Pulmonary artery endothelial cell (primary cell): Measurements from ENCODE around the gene ATP5MG. TPM values are rescaled to one million over a fixed set of nuclear protein-coding genes. Genes with fewer than 3 reads are reported as not detected.
"Not testable (repeated sequence)": the region's sequence is repeated elsewhere in the genome, so short reads cannot be mapped to it uniquely, and the experiment has no call there.

Experiments
- DNase-seq: peaks from one replicate; pipeline ENCODE4 v3.0.0-alpha.2; 2011; ENCODE audit warnings: low read depth, low spot score
- total RNA-seq: library from RNA; depleted of rRNA; stranded (reverse); fragments of >200 nt; gene quantifications from 2 replicates; pipeline ENCODE4 v1.2.3, GENCODE V29; 2014

ATP5MG gene
- total RNA-seq, 1 donor from 2014 or later: 96.9 TPM

DNA sequence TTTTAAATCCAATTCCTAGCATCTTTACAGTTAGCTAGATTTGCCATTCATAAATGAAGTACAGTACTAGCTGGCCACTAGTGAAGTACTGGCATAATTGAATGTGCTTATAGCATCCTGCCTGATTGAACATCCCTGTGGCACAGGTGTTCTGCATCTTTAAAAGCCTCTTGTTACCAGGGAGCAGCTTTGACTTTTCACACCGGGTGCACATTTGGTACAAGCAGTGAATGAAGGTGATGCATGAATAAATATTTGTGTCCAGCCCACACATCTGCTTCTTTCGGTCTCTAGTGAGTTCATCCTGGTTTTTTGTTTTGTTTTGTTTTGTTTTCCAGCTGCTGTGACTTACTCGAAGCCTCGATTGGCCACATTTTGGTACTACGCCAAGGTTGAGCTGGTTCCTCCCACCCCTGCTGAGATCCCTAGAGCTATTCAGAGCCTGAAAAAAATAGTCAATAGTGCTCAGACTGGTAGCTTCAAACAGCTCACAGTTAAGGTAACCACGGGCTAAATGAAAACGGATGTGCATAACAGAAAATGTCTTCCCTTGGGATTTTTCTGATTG, 5.3 kb downstream of the ATP5MG start:
- no peak for DNase-seq

DNA sequence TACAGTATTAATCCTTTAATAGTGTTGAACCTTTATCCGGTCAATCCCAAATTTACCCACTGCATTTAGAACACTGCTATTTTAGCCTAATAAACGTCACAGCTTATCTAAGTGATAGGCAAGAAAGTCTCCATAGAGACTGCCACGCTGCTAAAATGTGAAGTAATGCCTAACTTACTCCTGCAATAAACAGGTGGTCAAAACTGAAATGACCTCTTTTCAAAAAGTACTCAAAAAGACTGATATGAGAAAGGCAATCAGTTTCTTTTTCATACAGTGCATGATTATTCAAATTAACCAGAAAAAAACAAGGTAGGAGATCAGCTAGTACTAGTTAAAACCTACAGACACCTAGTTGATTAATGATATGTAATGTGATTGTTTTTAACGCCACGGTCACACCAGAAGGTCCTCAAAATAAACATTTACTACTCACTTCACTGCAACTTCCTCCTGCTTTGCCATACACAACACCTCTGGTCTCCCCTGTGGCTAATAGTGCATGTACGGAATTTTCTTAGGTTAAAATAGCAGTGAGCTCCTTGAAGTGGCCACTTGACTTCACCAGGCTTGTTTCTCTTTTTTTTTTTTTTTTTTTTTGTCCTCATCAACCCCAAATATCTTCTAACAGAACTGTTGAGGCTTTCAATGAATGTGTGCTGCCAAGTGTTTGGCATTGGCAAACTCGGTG, 8.8 kb downstream of the ATP5MG start:
- DNase-seq: no peak

DNA sequence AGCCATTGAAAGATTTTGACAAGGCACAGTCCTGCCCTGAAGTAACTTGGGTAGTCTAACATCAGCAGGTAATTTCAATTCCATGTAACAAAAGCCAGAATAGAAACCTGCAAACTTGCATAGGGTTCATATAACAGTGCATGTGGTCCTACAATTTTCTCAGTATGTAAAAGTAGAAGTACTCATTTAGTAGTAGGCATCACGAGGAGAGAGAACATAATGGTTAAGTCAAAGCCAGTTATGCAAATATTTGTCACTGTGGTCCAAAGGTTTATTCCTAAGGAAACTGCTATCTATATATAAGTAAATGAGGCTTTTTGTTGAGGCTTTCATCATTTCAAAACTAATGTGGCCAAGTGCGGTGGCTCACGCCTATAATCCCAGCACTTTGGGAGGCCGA, 10.1 kb downstream of the ATP5MG start:
- no peak for DNase-seq

DNA sequence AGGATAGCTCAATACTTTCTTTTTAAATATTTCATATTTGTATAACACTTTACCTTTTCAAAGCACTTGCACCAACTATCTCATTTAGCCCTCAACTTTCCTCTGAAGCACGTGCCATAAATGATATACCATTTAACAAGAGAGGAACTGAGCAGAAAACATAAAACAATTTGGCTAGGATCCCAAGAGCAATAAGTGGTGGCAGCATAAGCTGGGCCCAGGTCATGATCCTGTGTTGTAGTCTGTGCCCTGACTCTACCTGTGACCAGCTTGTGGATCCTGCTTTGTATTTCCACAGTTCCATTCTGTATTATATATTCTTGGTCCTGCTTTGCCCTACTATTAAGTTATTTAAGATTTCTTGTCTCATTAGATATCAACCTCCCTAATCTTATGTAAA, 11.5 kb downstream of the ATP5MG start:
- DNase-seq: no peak

DNA sequence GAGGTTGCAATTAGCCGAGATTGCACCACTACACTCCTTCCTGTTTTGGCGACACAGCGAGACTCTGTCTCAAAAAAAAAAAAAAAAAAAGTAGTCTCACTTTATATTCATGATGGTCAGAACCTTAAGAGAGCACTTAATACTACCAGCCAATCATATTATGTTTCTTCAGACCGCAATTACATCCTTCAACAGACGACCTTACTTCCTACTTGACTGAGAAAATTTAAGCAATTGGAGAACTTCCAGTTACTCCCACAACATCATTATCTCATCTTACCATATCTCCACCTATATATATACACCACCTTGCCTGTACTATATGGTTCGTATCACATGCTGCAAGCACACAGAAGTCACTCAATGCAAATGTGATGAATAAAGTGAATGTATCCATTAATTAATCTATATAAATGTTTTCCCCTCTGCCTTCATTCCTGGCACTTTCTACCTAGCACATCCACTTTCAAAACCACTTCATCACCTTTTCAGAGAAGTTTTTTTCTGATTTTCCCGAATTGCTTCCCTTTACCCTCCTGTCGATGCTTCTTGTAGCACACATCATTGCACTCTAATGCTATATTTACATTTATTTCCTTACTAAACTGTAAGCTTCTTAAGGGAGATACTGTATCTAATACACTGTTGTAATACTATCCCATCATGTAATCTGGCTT, 13.8 kb downstream of the ATP5MG start:
- DNase-seq: no peak

DNA sequence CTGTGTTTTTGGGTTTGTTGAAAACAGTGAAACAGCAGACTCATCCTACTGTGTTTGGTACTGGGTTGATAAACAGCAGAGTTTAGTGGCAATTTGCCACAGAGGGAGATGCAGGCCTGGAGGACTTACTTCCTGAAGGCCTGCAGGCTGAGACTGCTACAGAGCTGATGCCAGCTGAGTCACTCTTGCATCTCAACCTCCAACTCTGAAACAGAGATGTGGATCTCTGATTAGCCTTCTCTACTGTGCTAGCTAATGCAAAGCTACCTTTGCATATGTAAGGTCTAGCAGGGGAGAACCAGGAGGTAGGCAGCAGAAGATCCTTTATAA, 14.3 kb downstream of the ATP5MG start:
- peak; percentile 83 for DNase-seq

DNA sequence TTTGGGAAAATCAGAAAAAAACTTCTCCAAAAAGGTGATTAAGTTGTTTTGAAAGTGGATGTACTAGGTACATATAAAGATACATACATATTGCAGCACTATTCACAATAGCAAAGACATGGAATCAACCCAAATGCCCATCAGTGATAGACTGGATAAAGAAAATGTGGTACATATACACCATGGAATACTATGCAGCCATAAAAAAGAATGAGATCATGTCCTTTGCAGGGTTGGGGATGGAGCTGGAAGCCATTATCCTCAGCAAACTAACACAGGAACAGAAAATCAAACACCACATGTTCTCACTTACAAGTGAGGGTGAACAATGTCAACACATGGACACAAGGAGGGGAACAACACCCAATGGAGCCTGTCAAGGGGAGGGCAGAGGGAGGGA, 15.5 kb downstream of the ATP5MG start:
- DNase-seq: not testable (repeated sequence)

DNA sequence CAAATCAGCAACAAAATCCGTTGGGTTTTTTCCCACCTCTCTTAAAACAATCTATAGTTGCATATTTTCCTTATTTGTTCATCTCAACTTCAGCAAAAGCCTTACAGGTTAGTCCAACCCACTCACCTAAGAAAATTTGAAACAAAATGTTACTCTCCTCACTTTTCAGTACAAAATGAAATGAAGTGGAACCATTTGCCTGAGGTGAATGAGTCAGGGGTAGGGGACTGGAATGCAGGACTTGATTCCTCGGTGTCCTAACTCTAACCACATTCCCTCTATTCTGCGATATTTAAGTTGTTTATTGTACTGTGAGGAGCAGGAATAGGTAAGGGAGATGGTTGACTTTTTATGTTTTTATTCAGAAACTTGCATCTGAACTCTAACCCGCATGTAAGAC, 16.4 kb downstream of the ATP5MG start:
- no peak for DNase-seq

DNA sequence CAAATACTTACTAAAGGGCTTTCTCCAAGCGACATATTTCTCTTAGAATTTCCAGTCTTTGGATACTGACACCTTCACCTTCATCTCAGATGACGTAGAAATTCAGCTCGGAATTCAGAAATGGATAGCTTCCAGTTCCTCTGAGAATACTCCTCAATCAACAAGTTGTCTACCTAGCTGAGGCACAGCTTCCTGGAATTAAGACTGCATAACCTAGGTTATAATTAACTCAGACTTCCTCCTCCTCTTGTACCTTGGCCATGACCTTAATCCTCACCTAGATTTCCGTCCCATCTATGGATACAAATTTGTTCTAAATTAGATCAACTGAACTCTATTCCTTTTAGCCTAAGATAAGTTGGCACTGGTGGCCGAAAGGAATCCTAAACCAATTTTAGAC, 17.4 kb downstream of the ATP5MG start:
- no peak for DNase-seq

DNA sequence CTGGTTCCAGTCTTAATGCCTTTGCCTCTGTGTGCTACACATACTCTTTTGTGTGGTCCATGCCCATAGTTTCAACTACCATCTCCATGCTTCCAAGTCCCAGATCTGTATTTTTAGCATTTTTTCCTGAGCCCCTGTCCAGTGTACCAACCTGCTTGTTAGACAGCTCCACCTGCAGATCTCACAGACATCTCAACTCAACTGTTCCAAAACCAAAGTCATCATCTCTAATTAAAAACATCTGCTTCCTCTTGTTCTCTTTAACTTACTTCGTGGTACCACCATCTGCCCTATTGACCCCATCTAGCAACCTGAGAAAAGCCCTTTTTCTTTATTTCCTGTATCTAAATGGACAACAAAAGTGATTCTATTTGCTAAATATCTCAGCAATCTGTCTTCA, 26.3 kb downstream of the ATP5MG start:
- DNase-seq: no peak

DNA sequence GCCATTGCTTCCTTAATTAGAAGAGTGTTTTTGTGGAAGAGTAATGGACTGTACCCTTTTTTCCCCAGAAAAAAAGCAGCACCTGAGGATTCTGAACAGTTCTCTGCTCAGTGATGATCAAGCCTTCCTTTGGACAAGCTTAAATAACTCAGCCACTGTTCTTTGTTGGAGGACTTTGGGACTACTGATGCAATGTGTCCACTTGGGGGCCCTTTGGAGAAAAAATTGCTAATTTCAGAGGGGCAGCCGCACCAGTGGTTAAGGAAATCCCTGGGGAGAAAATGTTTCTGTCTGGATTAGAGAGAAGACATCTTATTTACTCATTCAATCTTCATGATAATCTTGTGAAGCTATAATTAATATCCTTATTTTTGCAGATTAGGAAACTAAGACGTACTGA, 29.6 kb downstream of the ATP5MG start:
- no peak for DNase-seq

DNA sequence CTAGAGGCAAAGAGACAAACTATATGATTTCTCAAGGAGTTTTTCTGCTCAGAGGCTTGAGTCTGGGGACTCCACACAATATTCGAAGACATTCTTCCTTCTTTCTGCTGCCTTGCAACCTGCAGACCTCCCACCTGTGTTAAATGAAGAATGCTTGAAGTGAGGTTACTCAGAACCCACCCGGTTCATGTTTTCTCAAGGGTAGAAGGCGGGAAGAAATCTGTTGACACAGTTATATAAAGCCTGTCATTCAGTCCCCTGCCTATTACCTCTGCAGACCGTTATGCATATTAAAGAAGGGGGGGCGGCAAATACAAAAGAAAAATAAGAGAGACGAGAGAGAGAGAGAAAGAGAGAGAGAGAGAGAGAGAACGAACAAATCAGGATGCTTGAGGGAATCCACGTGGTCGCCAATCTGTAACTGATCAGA, 32.7 kb downstream of the ATP5MG start:
- DNase-seq: no peak

DNA sequence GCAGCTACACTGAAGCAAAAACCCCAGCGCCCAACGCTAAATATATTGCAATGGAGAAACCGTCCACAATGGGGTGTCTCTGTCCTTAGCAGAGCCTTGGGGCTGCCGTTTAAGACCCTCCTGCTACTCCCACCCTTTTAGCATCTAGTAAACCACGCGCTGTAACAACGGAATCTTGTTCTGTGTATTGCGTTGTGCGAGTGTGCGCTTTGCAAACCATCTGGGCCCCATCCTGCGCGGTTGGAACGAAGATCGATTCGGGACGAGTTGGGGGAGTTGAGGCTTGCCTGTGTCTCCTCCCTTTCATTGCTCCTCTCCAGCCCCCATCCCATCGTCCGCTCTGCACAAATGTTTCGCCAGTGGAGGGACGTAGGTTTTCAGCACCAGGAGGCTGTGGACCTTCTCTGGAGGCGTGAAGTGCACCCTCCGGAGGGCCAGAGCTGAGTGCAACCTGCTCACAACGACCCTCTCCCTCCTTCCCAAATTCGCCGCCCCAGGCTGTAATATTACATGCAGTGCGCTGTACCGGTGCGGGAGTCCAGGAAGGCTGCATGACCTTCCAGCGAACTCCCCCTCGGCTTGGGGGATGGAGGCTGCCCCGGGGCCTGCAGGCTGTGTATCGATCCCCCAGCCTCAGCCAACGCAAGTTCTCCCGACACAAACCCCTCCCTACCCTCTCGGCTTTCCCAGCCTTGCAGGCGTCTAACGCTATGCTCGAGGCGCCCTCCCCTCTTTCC, 33.3 kb downstream of the ATP5MG start:
- DNase-seq: no peak

DNA sequence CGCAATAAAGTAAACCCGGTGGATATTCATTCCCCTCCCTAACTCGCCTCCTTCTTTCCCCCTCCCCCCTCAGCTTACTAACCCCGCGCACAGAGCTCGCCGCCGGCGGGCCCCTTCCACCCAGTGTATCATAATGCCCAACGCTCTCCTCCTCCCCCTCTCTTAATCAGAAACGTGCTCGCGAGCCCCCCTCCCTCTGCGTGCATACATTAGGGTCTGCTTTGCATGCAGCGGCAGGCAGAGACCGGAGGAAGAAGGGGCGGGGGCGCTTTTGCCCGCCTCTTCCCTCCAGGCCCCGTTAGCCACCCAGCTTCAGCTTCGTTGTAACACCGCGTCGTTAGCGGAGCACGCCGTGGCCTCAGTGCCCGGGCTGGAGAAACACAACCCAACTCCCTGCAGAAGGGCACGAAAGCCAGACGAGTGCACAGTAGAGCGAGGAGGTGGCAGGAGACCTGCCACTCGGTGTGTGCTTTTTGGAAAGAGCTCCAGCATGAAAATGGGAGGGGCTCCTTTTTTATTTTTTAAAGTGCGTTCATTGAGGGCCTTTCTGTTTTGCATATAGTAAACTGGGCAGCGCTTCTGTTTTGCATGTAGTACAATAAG, 34.0 kb downstream of the ATP5MG start:
- DNase-seq: no peak

DNA sequence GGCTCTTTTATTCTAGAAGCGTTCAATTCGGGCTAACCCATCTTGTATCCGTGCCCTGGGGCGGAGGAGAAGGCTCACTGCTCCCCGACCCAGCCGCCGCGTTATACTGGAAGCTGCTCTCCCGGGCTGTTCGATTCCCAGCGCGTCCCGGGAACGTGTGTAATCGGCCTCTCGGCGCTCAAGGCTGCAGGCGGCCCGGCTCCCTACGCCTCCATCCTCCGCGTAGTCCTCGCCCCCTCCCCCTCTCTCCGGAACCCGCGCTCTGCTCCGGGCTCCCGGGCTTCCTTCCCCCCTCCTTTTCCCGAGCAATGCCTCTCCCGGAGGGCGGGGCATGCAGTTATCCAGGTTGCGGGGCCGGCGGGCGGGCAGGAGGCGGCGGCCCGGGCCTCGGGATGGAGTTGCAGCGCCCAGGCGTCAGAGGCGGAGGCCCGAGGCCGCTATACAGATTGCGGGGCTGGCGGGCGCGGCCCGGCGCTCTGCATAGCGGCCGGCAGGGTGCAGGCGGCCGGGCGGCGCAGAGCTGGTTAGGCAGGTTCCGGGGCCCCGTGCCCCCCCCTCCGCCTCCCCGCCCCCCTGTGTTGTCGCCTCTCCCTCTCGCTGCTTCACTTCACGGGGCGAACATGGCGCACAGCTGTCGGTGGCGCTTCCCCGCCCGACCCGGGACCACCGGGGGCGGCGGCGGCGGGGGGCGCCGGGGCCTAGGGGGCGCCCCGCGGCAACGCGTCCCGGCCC, 34.7 kb downstream of the ATP5MG start, which contains the start of gene KMT2A:
Gene KMT2A, plus strand, starts transcription at position 600 of the 732 bp plus-strand sequence. Its CDS starts 21 bp downstream, at position 621.
- DNase-seq: peak; percentile 91

DNA sequence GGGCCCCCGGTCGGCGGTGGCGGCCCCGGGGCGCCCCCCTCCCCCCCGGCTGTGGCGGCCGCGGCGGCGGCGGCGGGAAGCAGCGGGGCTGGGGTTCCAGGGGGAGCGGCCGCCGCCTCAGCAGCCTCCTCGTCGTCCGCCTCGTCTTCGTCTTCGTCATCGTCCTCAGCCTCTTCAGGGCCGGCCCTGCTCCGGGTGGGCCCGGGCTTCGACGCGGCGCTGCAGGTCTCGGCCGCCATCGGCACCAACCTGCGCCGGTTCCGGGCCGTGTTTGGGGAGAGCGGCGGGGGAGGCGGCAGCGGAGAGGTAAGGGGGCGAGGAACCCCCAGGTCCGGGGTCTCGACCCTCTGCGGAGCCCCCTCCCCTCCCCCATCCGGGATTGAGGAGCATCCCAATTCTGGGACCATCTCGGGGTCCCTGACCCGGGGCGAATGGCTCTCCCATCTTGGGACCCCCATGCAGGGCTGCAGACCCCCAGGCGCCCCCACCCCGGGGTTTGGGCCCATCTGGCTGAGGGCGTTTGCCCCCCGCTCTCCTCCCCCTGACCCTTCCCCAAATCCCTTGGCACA, 35.3 kb downstream of the ATP5MG start:
- DNase-seq: no peak

DNA sequence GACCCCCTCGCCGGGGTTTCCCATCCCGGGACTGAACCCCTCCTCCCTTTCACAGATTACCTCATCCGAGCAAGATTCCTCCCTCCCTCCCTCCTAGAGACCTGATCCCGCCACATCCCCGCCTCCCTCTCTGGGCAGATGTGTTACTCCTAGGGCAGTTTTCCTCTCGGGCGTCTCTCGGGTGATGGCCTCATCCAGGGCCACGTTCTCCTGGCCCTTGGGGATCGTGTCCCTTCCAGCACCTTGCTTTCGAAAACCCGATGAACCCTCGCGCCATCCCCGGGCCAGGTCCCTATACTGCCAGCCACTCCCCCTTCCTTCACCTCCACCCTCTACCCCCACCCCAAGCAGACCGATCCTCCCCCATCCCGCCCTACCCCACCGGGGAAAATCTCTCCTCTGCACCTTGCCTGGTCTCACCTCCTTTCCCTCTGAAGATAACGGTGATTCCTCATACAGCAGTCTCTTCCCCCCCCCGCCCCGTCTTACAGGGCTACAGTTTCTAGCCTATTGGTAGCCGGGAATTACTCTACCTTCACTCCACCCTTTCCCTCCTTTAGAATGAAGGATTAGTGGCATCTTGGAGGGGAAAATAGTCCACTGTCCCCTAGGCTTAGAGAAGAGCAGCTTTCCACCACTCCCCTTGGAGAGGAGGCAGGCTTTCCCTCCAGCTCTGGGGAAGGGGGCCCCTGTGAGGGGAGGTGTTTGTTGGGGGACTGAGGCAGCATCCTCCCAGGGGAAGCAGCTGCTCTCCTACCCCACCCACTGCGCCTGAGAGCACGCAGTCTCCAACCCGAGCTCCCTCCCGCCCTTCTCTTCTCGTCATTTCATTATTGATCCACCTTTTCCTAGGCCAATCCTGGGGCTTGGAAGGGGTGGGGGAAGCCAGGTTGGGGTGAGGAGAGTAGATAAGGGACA, 36.1 kb downstream of the ATP5MG start:
- no peak for DNase-seq

DNA sequence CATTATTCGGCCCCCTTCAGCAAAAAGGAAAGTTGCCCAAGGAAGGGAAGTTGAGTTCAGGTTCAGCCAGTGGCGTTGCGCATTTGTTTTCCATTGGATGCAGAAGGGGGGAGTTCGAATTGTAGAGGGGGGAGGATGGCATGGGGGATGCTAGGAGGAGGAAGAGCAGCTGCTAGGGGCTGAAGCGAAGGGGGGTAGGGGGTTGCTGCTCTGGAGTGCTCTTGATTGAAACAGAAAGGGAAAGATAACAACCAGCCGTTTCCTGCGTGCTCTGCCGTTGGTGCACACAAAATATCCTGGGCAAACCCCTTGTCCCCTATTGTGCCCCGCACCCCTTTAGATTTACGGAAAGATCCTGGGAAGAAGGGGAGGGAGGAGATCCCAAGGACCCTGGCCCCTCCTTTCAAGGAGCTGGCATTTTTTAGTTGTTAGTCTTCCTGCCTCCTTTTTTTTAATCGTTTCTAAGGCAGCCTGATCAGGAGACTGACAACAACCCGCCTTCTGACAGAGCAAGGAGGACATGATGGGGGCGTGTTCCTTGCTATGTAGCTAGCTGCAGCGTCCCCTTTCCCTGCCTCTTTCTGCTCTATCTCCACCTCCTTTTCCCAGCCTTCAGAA, 37.0 kb downstream of the ATP5MG start:
- peak; percentile 50 for DNase-seq

DNA sequence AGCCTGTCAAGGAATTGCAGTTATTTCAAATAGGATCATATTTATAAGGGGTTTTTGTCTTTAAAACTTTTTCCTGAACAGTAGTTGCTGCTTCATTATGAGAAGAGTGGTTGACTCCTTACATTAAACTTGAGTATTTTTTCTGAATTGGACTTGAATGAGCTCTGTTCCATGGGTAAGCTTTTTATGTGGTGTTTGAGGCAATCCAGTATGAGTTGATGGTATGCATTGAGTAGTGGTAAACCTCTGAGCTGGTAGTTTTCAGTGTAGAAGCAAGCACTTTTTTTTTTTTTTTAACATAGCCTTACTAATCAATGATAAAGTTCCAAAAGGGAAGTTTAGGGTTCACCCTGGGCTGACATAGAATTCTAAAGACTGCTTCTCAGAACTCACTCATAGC, 38.2 kb downstream of the ATP5MG start:
- no peak for DNase-seq
